ENCODE measurements around the gene LAMB4. TPM values are rescaled to one million over a fixed set of nuclear protein-coding genes. Genes with fewer than 3 reads are reported as not detected.

Gene LAMB4
- polyA plus RNA-seq, 6 donors from 2014 or later: not detected

GRCh38 chr7:108002726-108003598 lies 127.2 kb downstream of the LAMB4 start, which contains the start of gene LAMB1:
Gene LAMB1 (minus strand): TSS chr7:108003161. CDS start chr7:108002885, 276 bp downstream.
- DNase-seq (no peak), ATAC-seq (ENCODE audit: low read depth in 2 of 2) (peak in 1 of 2 donors; percentile 20)
- H3K36me3 Mint-ChIP-seq: peaks cover 0 to 7% of the 10 kb centered on the region in 2 donors
- peak within 1 kb of the TSS; percentile 64 to 87 (median 80) for H3K4me3 Mint-ChIP-seq
- peaks cover 55 to 69% (median 60%) of the 10 kb centered on the region in 3 donors for H3K27me3 Mint-ChIP-seq
- H3K27ac Mint-ChIP-seq: peak within 1 kb of the TSS in 1 of 6 donors; percentile 28
- peaks cover 17 to 30% (median 24%) of the 10 kb centered on the region in 3 donors for H3K4me1 Mint-ChIP-seq
- peaks cover 0 to 5% (median 1%) of the 10 kb centered on the region in 7 donors for H3K9me3 Mint-ChIP-seq

GRCh38 chr7:108001764-108002725 lies 128.1 kb downstream of the LAMB4 start:
- DNase-seq (no peak), ATAC-seq (ENCODE audit: low read depth in 2 of 2) (no peak)
- Mint-ChIP-seq H3K4me1 (peaks cover 17 to 30% (median 24%) of the 10 kb centered on the region in 3 donors), H3K27ac (no peak overlapping the region), H3K27me3 (peaks cover 54 to 69% (median 54%) of the 10 kb centered on the region in 3 donors), H3K36me3 (peaks cover 0 to 7% of the 10 kb centered on the region in 2 donors), H3K9me3 (peaks cover 0 to 5% (median 1%) of the 10 kb centered on the region in 7 donors), H3K4me3 (peak overlapping the region; percentile 47 to 90 (median 79))

- H3K9me3 Mint-ChIP-seq: peaks cover 0 to 5% (median 0%) of the 10 kb centered on the region in 7 donors
- peaks cover 0 to 7% of the 10 kb centered on the region in 2 donors for H3K36me3 Mint-ChIP-seq
- no peak overlapping the region for H3K27ac Mint-ChIP-seq
- ATAC-seq (ENCODE audit: low read depth in 2 of 2) (no peak), DNase-seq (no peak)
- peaks cover 45 to 69% (median 54%) of the 10 kb centered on the region in 3 donors for H3K27me3 Mint-ChIP-seq
- H3K4me1 Mint-ChIP-seq: peaks cover 17 to 30% (median 24%) of the 10 kb centered on the region in 3 donors
- peak overlapping the region; percentile 49 to 90 (median 76) for H3K4me3 Mint-ChIP-seq
These were observed 129.0 kb downstream of the LAMB4 start for GRCh38 chr7:108000875-108001763.

GRCh38 chr7:107999779-108000560 lies 130.2 kb downstream of the LAMB4 start:
- peaks cover 47 to 73% (median 56%) of the 10 kb centered on the region in 3 donors for H3K27me3 Mint-ChIP-seq
- no peak for ATAC-seq (ENCODE audit: low read depth in 2 of 2)
- H3K36me3 Mint-ChIP-seq: peaks cover 0 to 7% of the 10 kb centered on the region in 2 donors
- peaks cover 0 to 5% (median 0%) of the 10 kb centered on the region in 7 donors for H3K9me3 Mint-ChIP-seq
- H3K27ac Mint-ChIP-seq: no peak overlapping the region
- H3K4me1 Mint-ChIP-seq: peaks cover 17 to 28% (median 24%) of the 10 kb centered on the region in 3 donors
- no peak for DNase-seq
- no peak overlapping the region for H3K4me3 Mint-ChIP-seq

GRCh38 chr7:107998660-107999480 lies 131.3 kb downstream of the LAMB4 start:
- Mint-ChIP-seq H3K4me3 (no peak overlapping the region), H3K9me3 (peaks cover 0 to 2% (median 0%) of the 10 kb centered on the region in 7 donors), H3K27ac (no peak overlapping the region), H3K36me3 (peaks cover 0 to 3% of the 10 kb centered on the region in 2 donors), H3K27me3 (peaks cover 44 to 70% (median 49%) of the 10 kb centered on the region in 3 donors), H3K4me1 (peaks cover 14 to 24% (median 19%) of the 10 kb centered on the region in 3 donors)
- no peak for ATAC-seq (ENCODE audit: low read depth in 2 of 2)
- DNase-seq: no peak

GRCh38 chr7:107998150-107998549 lies 132.0 kb downstream of the LAMB4 start:
- no peak for ATAC-seq (ENCODE audit: low read depth in 2 of 2)
- Mint-ChIP-seq H3K4me1 (peaks cover 12 to 17% (median 15%) of the 10 kb centered on the region in 3 donors), H3K27me3 (peaks cover 47 to 69% (median 55%) of the 10 kb centered on the region in 3 donors)

GRCh38 chr7:107996072-107996882 lies 133.9 kb downstream of the LAMB4 start:
- H3K4me3 Mint-ChIP-seq: no peak overlapping the region
- peaks cover 44 to 61% (median 56%) of the 10 kb centered on the region in 3 donors for H3K27me3 Mint-ChIP-seq
- H3K27ac Mint-ChIP-seq: no peak overlapping the region
- DNase-seq (no peak), ATAC-seq (ENCODE audit: low read depth in 2 of 2) (no peak)
- peaks cover 0 to 5% (median under 1%) of the 10 kb centered on the region in 3 donors for H3K4me1 Mint-ChIP-seq
- H3K36me3 Mint-ChIP-seq: no peaks in the 10 kb centered on the region
- peaks cover 0 to 5% (median 0%) of the 10 kb centered on the region in 7 donors for H3K9me3 Mint-ChIP-seq

More at GRCh38 chr7:107998150-107998549, 132.0 kb downstream of the LAMB4 start:
- Mint-ChIP-seq H3K9me3 (peaks cover 0 to 1% (median 0%) of the 10 kb centered on the region in 7 donors), H3K4me3 (no peak overlapping the region), H3K36me3 (no peaks in the 10 kb centered on the region), H3K27ac (no peak overlapping the region)
- DNase-seq: no peak

GRCh38 chr7:107995184-107996071 lies 134.7 kb downstream of the LAMB4 start:
- Mint-ChIP-seq H3K27me3 (peaks cover 36 to 53% (median 51%) of the 10 kb centered on the region in 3 donors), H3K36me3 (no peaks in the 10 kb centered on the region), H3K4me3 (no peak overlapping the region), H3K4me1 (no peaks in the 10 kb centered on the region), H3K9me3 (peaks cover 0 to 5% (median 0%) of the 10 kb centered on the region in 7 donors), H3K27ac (no peak overlapping the region)
- no peak for DNase-seq
- no peak for ATAC-seq (ENCODE audit: low read depth in 2 of 2)

GRCh38 chr7:107994421-107995030 lies 135.6 kb downstream of the LAMB4 start:
- Mint-ChIP-seq H3K4me1 (no peaks in the 10 kb centered on the region), H3K4me3 (no peak overlapping the region), H3K36me3 (no peaks in the 10 kb centered on the region), H3K27ac (no peak overlapping the region), H3K27me3 (peaks cover 36 to 54% (median 52%) of the 10 kb centered on the region in 3 donors), H3K9me3 (peaks cover 0 to 5% (median 0%) of the 10 kb centered on the region in 7 donors)
- ATAC-seq (ENCODE audit: low read depth in 2 of 2) (no peak), DNase-seq (no peak)

Data from naive B cell (primary cell).